Lung (tissue), 12 donors: Measurements from ENCODE around the gene KANK2. TPM values are rescaled to one million over a fixed set of nuclear protein-coding genes. Genes with fewer than 3 reads are reported as not detected.

Source experiments
- ATAC-seq: fragments of 200-7000 bp; cut with Tn5 transposase; one replicate; pipeline ENCODE4 v1.9.1; 2020; ENCODE audit warnings: moderate number of reproducible peaks; ENCODE audit not compliant: insufficient read depth, low FRiP score
- DNase-seq, 3 donors: peaks; one replicate each; pipeline ENCODE4 v3.0.0-alpha.2; 2013 to 2017
- H3K27ac ChIP-seq, 2 donors: one replicate each; pipeline ENCODE4 v1.5.1; 2013; ENCODE audit warnings: mild to moderate bottlenecking in 2 of 2, moderate library complexity in 2 of 2, control low read depth in 1 of 2, inconsistent platforms in 1 of 2, low read depth in 1 of 2, low read length in 1 of 2
- H3K27me3 ChIP-seq, 3 donors: one replicate each; pipeline ENCODE4 v1.5.1; 2013; ENCODE audit warnings: low read length in 2 of 3; ENCODE audit not compliant: control insufficient read depth in 3 of 3, insufficient read depth in 3 of 3
- H3K36me3 ChIP-seq, 4 donors: one replicate each; pipeline ENCODE4 v1.5.1; 2013; ENCODE audit warnings: low read length in 4 of 4, mild to moderate bottlenecking in 1 of 4, moderate library complexity in 1 of 4; ENCODE audit not compliant: control insufficient read depth in 4 of 4, insufficient read depth in 4 of 4
- H3K4me1 ChIP-seq, 5 donors: one replicate each; pipeline ENCODE4 v1.5.1; 2013; ENCODE audit warnings: low read length in 5 of 5, mild to moderate bottlenecking in 2 of 5, moderate library complexity in 1 of 5; ENCODE audit not compliant: control insufficient read depth in 5 of 5, insufficient read depth in 5 of 5
- H3K4me3 ChIP-seq: one replicate; pipeline ENCODE4 v1.5.1; 2013; ENCODE audit warnings: mild to moderate bottlenecking, control low read depth, moderate library complexity
- H3K9ac ChIP-seq, 2 donors: one replicate each; pipeline ENCODE4 v1.5.1; 2013; ENCODE audit warnings: low read length in 2 of 2, control low read depth in 1 of 2; ENCODE audit not compliant: insufficient read depth in 1 of 2
- H3K9me3 ChIP-seq, 4 donors: one replicate each; pipeline ENCODE4 v1.5.1; 2013; ENCODE audit warnings: low read length in 3 of 4, mild to moderate bottlenecking in 1 of 4, moderate library complexity in 1 of 4; ENCODE audit not compliant: control insufficient read depth in 4 of 4, insufficient read depth in 3 of 4
- CTCF ChIP-seq: IDR thresholded peaks from 2 replicates; pipeline ENCODE4 v1.5.1; 2012; ENCODE audit warnings: mild to moderate bottlenecking; ENCODE audit errors: control extremely low read depth, extremely low read depth
- whole genome bisulfite sequencing, 2 donors: extraction: QIAGEN DNeasy Blood & Tissue Kit; methylation state at CpG; one replicate each; pipeline ENCODE4 v1.1.7; 2013; 5-methylcytosine and 5-hydroxymethylcytosine counted together
- polyA plus RNA-seq, 2 donors: library from polyadenylated mRNA; stranded (reverse); fragments of 200-250 nt; gene quantifications; one replicate each; pipeline ENCODE4 v1.2.1, GENCODE V29; 2013
- total RNA-seq, 2 donors: library from RNA; depleted of rRNA in 1 of 2; stranded (reverse); fragments of >200 nt in 1 of 2; gene quantifications; one replicate each; pipeline ENCODE4 v1.2.1, GENCODE V29; 2014 to 2021
- donor health status: control.
- donor health status: control.
- donor health status: Bipolar disorder and iron deficiency.
- donor health status: healthy.
- donor health status: DM: yes; HTN: yes; CAD: no.

The KANK2 gene
- total and polyA plus RNA-seq, 4 donors, result 90.1 to 164 (median 113) TPM

- TF ChIP-seq CTCF, result no peak
- peak within 1 kb of the TSS; percentile 32 to 62 for H3K27ac ChIP-seq
- H3K27me3 ChIP-seq, result no peaks in the 10 kb centered on the region
- DNase-seq (peak; percentile 98 to 99 (median 99)), ATAC-seq (peak; percentile 95)
- H3K4me1 ChIP-seq, result peaks cover 0 to 46% (median 11%) of the 10 kb centered on the region in 5 donors
- H3K4me3 ChIP-seq, result peak within 1 kb of the TSS; percentile 61
- no peaks in the 10 kb centered on the region for H3K9me3 ChIP-seq
- no peaks in the 10 kb centered on the region for H3K36me3 ChIP-seq
- peak within 1 kb of the TSS in 1 of 2 donors; percentile 71 for H3K9ac ChIP-seq
- 0% methylated on average over 50 of the region's 50 CpGs for whole genome bisulfite sequencing, 2 donors
These were observed 41.8 kb downstream of the KANK2 start, which contains the start of gene SPC24 for GRCh38 chr19:11155373-11156120. Gene SPC24, minus strand, starts transcription at chr19:11155782. Its CDS starts 6 bp downstream, at chr19:11155776.

GRCh38 chr19:11154683-11155047 is 42.7 kb downstream of the KANK2 start:
- H3K9me3 ChIP-seq, result no peaks in the 10 kb centered on the region
- DNase-seq (no peak), ATAC-seq (no peak)
- 53 to 60% methylated on average over 6 of the region's 6 CpGs for WGBS, 2 donors
- no peak overlapping the region for H3K4me3 ChIP-seq
- peak overlapping the region in 1 of 2 donors; percentile 23 for H3K9ac ChIP-seq
- no peaks in the 10 kb centered on the region for H3K36me3 ChIP-seq
- H3K4me1 ChIP-seq, result peaks cover 0 to 40% (median 6%) of the 10 kb centered on the region in 5 donors
- no peak for TF ChIP-seq CTCF
- no peaks in the 10 kb centered on the region for H3K27me3 ChIP-seq
- no peak overlapping the region for H3K27ac ChIP-seq

GRCh38 chr19:11152318-11153062 is 44.9 kb downstream of the KANK2 start:
- no peak for TF ChIP-seq CTCF
- ATAC-seq (no peak), DNase-seq (peak in 2 of 3 donors; percentile 50 to 78)
- no peaks in the 10 kb centered on the region for H3K9me3 ChIP-seq
- 67 to 81% methylated on average over 11 of the region's 11 CpGs for WGBS, 2 donors
- no peak overlapping the region for H3K4me3 ChIP-seq
- H3K36me3 ChIP-seq, result no peaks in the 10 kb centered on the region
- peak overlapping the region in 1 of 2 donors; percentile 67 for H3K9ac ChIP-seq
- no peaks in the 10 kb centered on the region for H3K27me3 ChIP-seq
- H3K4me1 ChIP-seq, result peaks cover 0 to 33% (median 4%) of the 10 kb centered on the region in 5 donors
- peak overlapping the region; percentile 65 to 91 for H3K27ac ChIP-seq
